Activated CD8-positive, alpha-beta T cell treated with anti-CD3 and anti-CD28 coated beads for 36 hours (primary cell): ENCODE data around the gene THADA. TPM values are rescaled to one million over a fixed set of nuclear protein-coding genes. Genes with fewer than 3 reads are reported as not detected.

Experiments
- ATAC-seq: fragments of 200-7000 bp; cut with Tn5 transposase; one replicate; pipeline ENCODE4 v1.10.0; 2021; ENCODE audit warnings: mild to moderate bottlenecking, moderate library complexity
- CTCF ChIA-PET: fragments of 350-600 bp; sonication (Branson Sonifier 250); formaldehyde crosslinking; loops from one replicate; lab custom pipeline; 2021; ENCODE audit warnings: antibody characterized with exemption; lab: Charles Lee
- POLR2A ChIA-PET: fragments of 350-600 bp; sonication (Branson Sonifier 250); formaldehyde crosslinking; loops from one replicate; lab custom pipeline; 2021; ENCODE audit warnings: antibody characterized with exemption; lab: Charles Lee
- DNase-seq: peaks from one replicate; pipeline ENCODE4 v3.0.0-alpha.2; 2020
- H3K27ac Mint-ChIP-seq: one replicate; pipeline ENCODE4 v1.8.0; 2021; ENCODE audit warnings: mild to moderate bottlenecking, mixed read lengths
- H3K27me3 Mint-ChIP-seq: one replicate; pipeline ENCODE4 v1.8.0; 2021; ENCODE audit warnings: mixed read lengths
- H3K36me3 Mint-ChIP-seq: one replicate; pipeline ENCODE4 v1.8.0; 2021; ENCODE audit warnings: low read depth, mixed read lengths
- H3K4me1 Mint-ChIP-seq: one replicate; pipeline ENCODE4 v1.8.0; 2021; ENCODE audit warnings: low read depth, mixed read lengths
- H3K4me3 Mint-ChIP-seq: one replicate; pipeline ENCODE4 v1.8.0; 2021; ENCODE audit warnings: mild to moderate bottlenecking, moderate library complexity, mixed read lengths
- H3K9me3 Mint-ChIP-seq: one replicate; pipeline ENCODE4 v1.8.0; 2021; ENCODE audit warnings: mixed read lengths
- intact Hi-C: fragments of 100-400 bp; cut with micrococcal nuclease; formaldehyde crosslinking; loops from one replicate; pipeline ENCODE4 v1.10.0; 2022
- total RNA-seq, 2 experiments: library from RNA; stranded (reverse); gene quantifications; one replicate each; pipeline ENCODE4 v1.2.3, GENCODE V29; 2021
- TF ChIP-seq, protein P1 (sequence below): fragments of 200-600 bp; IDR thresholded peaks from one replicate; pipeline ENCODE4 v1.8.0; 2022; ENCODE audit warnings: antibody characterized with exemption, mild to moderate bottlenecking

THADA gene
- total RNA-seq, 2 experiments from 2014 or later, result 31.3 to 31.6 TPM

DNA sequence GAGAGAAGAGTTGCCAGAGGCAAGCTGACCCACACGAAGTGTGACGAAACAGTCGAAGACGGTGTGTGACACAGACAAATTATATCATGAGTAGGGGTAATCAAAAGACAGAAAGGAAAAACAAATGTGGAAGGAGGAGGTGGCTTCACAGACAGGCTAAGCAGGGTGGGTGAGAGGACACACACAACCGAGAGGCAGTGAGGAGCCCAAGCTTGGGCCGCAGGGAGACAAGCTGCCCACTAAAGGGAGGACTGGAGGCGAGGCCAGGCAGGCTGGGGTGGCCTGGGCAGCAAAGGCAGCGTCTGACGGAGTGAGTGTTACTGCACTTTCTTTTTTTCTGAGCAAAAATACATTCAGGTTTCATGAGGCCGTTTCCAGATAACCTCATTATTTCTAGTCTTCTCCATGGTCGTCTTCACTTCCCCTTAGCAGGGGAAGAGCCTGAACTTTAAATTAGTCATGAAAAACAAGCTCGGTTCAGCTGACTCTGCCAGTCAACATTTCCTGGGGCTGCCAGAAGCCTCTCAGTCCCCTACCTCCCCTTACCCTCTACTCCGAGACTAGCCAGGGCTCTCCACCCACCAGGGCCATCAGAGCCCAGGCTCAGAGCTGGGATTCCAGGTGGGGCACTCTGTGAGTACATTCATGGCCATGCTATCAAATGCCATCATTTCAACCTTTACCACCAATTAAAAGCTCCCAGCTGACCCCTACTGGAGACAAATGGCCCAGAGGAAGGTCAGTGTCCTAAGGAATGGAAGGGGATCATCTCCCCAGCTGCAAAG lies 355.7 kb downstream of the THADA start:
- TF ChIP-seq, protein P1, sequence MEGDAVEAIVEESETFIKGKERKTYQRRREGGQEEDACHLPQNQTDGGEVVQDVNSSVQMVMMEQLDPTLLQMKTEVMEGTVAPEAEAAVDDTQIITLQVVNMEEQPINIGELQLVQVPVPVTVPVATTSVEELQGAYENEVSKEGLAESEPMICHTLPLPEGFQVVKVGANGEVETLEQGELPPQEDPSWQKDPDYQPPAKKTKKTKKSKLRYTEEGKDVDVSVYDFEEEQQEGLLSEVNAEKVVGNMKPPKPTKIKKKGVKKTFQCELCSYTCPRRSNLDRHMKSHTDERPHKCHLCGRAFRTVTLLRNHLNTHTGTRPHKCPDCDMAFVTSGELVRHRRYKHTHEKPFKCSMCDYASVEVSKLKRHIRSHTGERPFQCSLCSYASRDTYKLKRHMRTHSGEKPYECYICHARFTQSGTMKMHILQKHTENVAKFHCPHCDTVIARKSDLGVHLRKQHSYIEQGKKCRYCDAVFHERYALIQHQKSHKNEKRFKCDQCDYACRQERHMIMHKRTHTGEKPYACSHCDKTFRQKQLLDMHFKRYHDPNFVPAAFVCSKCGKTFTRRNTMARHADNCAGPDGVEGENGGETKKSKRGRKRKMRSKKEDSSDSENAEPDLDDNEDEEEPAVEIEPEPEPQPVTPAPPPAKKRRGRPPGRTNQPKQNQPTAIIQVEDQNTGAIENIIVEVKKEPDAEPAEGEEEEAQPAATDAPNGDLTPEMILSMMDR, result no peak
- H3K9me3 Mint-ChIP-seq, result no peaks in the 10 kb centered on the region
- POLR2A ChIA-PET, result interaction anchor here (1.0 kb wide), 1 partner anchor 54 kb away, joined by 3 read pairs; no protein-coding TSS in a partner anchor
- no peak for ATAC-seq
- no peaks in the 10 kb centered on the region for H3K27me3 Mint-ChIP-seq
- intact Hi-C loops, result no loop called here
- DNase-seq, result no peak
- peaks cover 3% of the 10 kb centered on the region for H3K36me3 Mint-ChIP-seq
- CTCF ChIA-PET, result interaction anchor here (0.6 to 4.2 kb wide), 6 partner anchors 11 to 337 kb away, joined by 3 to 19 read pairs (median 3); no protein-coding TSS in a partner anchor
- H3K4me3 Mint-ChIP-seq, result no peak overlapping the region
- H3K27ac Mint-ChIP-seq, result no peak overlapping the region
- peaks cover 10% of the 10 kb centered on the region for H3K4me1 Mint-ChIP-seq

DNA sequence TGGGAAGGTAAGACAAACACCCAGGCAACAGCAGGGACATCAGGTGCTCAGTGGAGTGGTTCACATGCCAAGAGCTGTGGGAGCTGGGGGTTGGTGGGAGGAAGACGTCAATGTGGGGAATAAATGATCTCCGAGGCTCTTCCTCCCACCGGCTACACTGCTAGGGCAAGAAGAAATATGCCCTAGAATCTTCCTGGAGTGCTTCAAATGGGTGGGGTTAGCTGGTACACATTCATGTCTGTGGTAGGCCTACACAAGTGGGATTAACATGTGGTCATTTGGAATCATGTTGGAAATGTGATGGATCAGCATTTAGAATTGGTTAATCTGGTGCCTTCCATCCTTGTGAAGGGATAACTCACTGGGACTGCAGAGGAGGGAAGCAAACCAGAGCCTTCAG lies 357.0 kb downstream of the THADA start:
- Mint-ChIP-seq H3K4me1 (peaks cover 10% of the 10 kb centered on the region), H3K27ac (no peak overlapping the region), H3K9me3 (no peaks in the 10 kb centered on the region), H3K27me3 (no peaks in the 10 kb centered on the region), H3K4me3 (no peak overlapping the region), H3K36me3 (peaks cover 1% of the 10 kb centered on the region)
- ATAC-seq (no peak), DNase-seq (no peak)
- CTCF ChIA-PET, result interaction anchor here (1.2 to 4.1 kb wide), 2 partner anchors 10 to 291 kb away, joined by 3 to 19 read pairs; no protein-coding TSS in a partner anchor
- intact Hi-C loops, result no loop called here
- TF ChIP-seq, protein P1, result no peak
- POLR2A ChIA-PET, result no interaction called here

DNA sequence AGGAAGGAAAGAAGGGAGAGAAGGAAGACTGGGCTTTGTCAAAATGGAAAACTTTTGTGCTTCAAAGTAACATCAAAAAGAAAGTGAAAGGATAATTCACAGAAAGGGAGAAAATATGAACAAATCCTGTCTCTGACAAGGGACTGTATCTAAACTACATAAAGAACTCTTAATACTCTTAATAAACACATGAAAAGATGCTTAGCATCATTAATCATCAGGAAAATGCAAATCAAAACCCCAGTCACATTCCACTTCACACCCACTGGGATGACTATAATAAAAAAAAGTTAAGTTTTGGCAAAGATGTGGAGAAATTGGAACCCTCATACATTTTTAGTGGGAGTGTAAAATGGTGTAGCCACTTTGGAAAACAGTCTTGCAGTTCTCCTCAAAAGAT lies 357.7 kb downstream of the THADA start:
- ChIA-PET POLR2A (no interaction called here), CTCF (interaction anchor here (1.2 to 4.1 kb wide), 2 partner anchors 9 to 290 kb away, joined by 3 to 19 read pairs; no protein-coding TSS in a partner anchor)
- Mint-ChIP-seq H3K36me3 (peaks cover 1% of the 10 kb centered on the region), H3K4me3 (no peak overlapping the region), H3K9me3 (no peaks in the 10 kb centered on the region), H3K27ac (peak overlapping the region; percentile 62), H3K27me3 (no peaks in the 10 kb centered on the region), H3K4me1 (peaks cover 10% of the 10 kb centered on the region)
- no peak for ATAC-seq
- no peak for DNase-seq
- intact Hi-C loops, result no loop called here
- TF ChIP-seq, protein P1, result no peak

DNA sequence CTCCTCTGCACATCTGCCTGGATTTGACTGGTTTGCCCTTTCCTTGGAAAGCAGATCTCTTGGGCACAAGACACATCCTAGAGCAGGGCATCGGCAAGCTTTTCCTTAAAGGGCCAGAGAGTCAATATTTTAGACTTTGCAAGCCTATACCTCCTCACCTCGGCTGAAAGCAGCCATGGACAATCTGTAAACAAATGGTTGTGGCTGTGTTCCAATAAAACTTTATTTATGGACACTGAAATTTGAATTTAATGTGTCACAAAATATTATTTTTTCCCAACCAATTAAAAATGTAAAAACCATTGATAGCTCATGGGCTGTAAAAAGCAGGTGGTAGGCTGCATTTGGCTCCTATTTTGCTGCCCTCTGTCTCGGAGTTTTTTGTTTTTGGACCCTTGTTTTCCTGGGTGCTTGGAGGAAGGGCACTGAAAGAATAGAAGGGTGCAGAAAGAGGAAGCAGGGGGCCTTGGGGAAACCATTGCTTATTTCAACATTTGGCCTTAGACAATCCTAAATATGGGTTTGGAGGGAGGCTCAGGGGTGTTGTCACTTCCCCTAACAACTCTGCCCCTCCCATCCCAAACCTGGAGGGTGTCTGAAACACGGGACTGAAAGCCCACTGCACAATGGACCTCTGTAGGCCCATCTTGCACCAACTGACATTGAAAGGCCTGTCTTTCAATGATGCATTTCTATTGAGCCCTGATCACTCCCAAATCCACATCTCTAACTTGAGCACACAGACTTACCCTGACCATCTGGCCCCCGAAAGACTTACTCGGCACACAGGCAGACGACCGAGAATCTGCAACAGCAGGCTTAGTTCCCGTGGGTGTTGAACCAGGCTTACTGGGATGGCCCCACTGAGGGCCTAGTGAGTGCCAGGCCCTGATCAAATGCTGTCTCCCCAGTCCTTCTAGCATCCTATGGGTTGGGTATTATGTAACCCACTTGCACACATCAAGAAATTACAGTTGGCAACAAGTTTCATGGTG lies 362.3 kb downstream of the THADA start:
- Mint-ChIP-seq H3K27me3 (no peaks in the 10 kb centered on the region), H3K36me3 (peaks cover 14% of the 10 kb centered on the region), H3K4me1 (peaks cover 21% of the 10 kb centered on the region), H3K27ac (no peak overlapping the region), H3K4me3 (no peak overlapping the region), H3K9me3 (no peaks in the 10 kb centered on the region)
- TF ChIP-seq, protein P1, result no peak
- ChIA-PET CTCF (interaction anchor here (1.0 to 19.3 kb wide), 2 partner anchors 101 to 250 kb away, joined by 3 to 647 read pairs; no protein-coding TSS in a partner anchor), POLR2A (no interaction called here)
- intact Hi-C loops, result no loop called here
- DNase-seq, result no peak
- ATAC-seq, result no peak
